C4-2B (cell line): ENCODE measurements around the gene DCTN4.

Experiments used
- ZFX ChIP-seq: fragments of 450-650 bp; IDR thresholded peaks from 2 replicates; pipeline ENCODE4 v1.6.1; 2017
- TF ChIP-seq, protein P1 (sequence below): fragments of 450-650 bp; conservative IDR thresholded peaks from 2 replicates; pipeline ENCODE4 v1.5.1; 2017; ENCODE audit warnings: mild to moderate bottlenecking

DNA sequence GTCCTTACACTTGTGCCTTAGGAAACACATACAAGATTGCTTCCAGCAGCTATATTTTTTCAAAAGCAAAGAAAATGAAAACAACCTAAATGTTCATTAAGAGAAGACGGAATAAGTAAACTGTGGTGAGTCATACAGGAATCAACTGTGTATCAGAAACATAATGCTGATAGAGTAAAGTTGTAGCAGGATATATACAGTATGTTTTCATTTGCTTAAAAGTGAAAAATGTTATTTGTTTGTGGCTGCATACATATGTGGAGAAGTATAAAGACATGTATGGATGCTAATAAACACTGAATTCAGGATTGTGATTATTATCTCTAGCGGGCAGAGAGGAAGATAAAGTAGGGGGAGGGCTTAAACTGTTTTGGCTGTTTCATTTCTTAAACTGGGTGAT lies 8.3 kb downstream of the DCTN4 start:
- TF ChIP-seq, protein P1, sequence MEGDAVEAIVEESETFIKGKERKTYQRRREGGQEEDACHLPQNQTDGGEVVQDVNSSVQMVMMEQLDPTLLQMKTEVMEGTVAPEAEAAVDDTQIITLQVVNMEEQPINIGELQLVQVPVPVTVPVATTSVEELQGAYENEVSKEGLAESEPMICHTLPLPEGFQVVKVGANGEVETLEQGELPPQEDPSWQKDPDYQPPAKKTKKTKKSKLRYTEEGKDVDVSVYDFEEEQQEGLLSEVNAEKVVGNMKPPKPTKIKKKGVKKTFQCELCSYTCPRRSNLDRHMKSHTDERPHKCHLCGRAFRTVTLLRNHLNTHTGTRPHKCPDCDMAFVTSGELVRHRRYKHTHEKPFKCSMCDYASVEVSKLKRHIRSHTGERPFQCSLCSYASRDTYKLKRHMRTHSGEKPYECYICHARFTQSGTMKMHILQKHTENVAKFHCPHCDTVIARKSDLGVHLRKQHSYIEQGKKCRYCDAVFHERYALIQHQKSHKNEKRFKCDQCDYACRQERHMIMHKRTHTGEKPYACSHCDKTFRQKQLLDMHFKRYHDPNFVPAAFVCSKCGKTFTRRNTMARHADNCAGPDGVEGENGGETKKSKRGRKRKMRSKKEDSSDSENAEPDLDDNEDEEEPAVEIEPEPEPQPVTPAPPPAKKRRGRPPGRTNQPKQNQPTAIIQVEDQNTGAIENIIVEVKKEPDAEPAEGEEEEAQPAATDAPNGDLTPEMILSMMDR = no peak
- TF ChIP-seq ZFX = no peak
